ENCODE measurements around the gene SZT2.

Gene SZT2

GRCh38 chr1:43445606-43446387 is 56.1 kb downstream of the SZT2 start:
- TF ChIP-seq REST (IDR thresholded peaks at IDR 0.05; ENCODE audit: insufficient read depth in 1 of 2, low read depth in 2 of 2, low read length in 2 of 2) (no peak), FOXP2 (optimal IDR thresholded peaks at IDR 0.05; ENCODE audit: borderline replicate concordance, extremely low read depth, extremely low read length, insufficient read depth) (no peak)

GRCh38 chr1:43446388-43446740 is 56.7 kb downstream of the SZT2 start:
- no peak for TF ChIP-seq POLR2AphosphoS5 (IDR thresholded peaks at IDR 0.05; ENCODE audit: low read depth, low read length)
- no peak for TF ChIP-seq FOXP2 (optimal IDR thresholded peaks at IDR 0.05; ENCODE audit: borderline replicate concordance, extremely low read depth, extremely low read length, insufficient read depth)
- no peak for TF ChIP-seq TAF1 (IDR thresholded peaks at IDR 0.05; ENCODE audit: borderline replicate concordance, insufficient read depth, low read length)

- TF ChIP-seq SIN3A (IDR thresholded peaks at IDR 0.05; ENCODE audit: borderline replicate concordance, insufficient read depth, low read length) (no peak), POLR2AphosphoS5 (IDR thresholded peaks at IDR 0.05; ENCODE audit: low read depth, low read length) (no peak), REST (IDR thresholded peaks at IDR 0.05; ENCODE audit: insufficient read depth in 1 of 2, low read depth in 2 of 2, low read length in 2 of 2) (no peak), TAF1 (IDR thresholded peaks at IDR 0.05; ENCODE audit: borderline replicate concordance, insufficient read depth, low read length) (no peak), FOXP2 (optimal IDR thresholded peaks at IDR 0.05; ENCODE audit: borderline replicate concordance, extremely low read depth, extremely low read length, insufficient read depth) (no peak)
These were observed 57.5 kb downstream of the SZT2 start for GRCh38 chr1:43446881-43447835.

- TF ChIP-seq FOXP2 (optimal IDR thresholded peaks at IDR 0.05; ENCODE audit: borderline replicate concordance, extremely low read depth, extremely low read length, insufficient read depth) (no peak), REST (IDR thresholded peaks at IDR 0.05; ENCODE audit: insufficient read depth in 1 of 2, low read depth in 2 of 2, low read length in 2 of 2) (no peak), TAF1 (IDR thresholded peaks at IDR 0.05; ENCODE audit: borderline replicate concordance, insufficient read depth, low read length) (no peak), SIN3A (IDR thresholded peaks at IDR 0.05; ENCODE audit: borderline replicate concordance, insufficient read depth, low read length) (no peak), POLR2AphosphoS5 (IDR thresholded peaks at IDR 0.05; ENCODE audit: low read depth, low read length) (no peak)
These were observed 58.4 kb downstream of the SZT2 start for GRCh38 chr1:43447891-43448708.
